Lower lobe of right lung (tissue), 2 donors: Measurements from ENCODE around the gene LIPA. TPM values are rescaled to one million over a fixed set of nuclear protein-coding genes. Genes with fewer than 3 reads are reported as not detected.

Experiments
- ATAC-seq, 2 donors: fragments of 200-7000 bp; cut with Tn5 transposase; one replicate each; pipeline ENCODE4 v1.9.1; 2020 to 2022; ENCODE audit warnings: mild to moderate bottlenecking in 2 of 2, moderate library complexity in 2 of 2
- DNase-seq: peaks from one replicate; pipeline ENCODE4 v3.0.0-alpha.2; 2020
- H3K27ac ChIP-seq: fragments of 200-600 bp; one replicate; pipeline ENCODE4 v1.8.0; 2022
- H3K27me3 ChIP-seq: fragments of 200-600 bp; one replicate; pipeline ENCODE4 v1.8.0; 2022; ENCODE audit warnings: low read depth
- H3K36me3 ChIP-seq: fragments of 200-600 bp; one replicate; pipeline ENCODE4 v1.8.0; 2022; ENCODE audit warnings: mild to moderate bottlenecking
- H3K4me1 ChIP-seq: fragments of 200-600 bp; one replicate; pipeline ENCODE4 v1.8.0; 2022
- H3K4me3 ChIP-seq: fragments of 200-600 bp; one replicate; pipeline ENCODE4 v1.8.0; 2022; ENCODE audit warnings: mild to moderate bottlenecking
- H3K9me3 ChIP-seq: fragments of 200-600 bp; one replicate; pipeline ENCODE4 v1.8.0; 2022
- CTCF ChIP-seq: fragments of 200-600 bp; IDR thresholded peaks from one replicate; pipeline ENCODE4 v1.8.0; 2022; ENCODE audit warnings: antibody characterized with exemption, mild to moderate bottlenecking
- intact Hi-C: fragments of 100-400 bp; cut with DNase I; formaldehyde crosslinking; loops from one replicate; pipeline ENCODE4 v1.11.0; 2022
- total RNA-seq: library from RNA; stranded (reverse); fragmentation: NEBNext Ultra II Directional; extraction: Animal tissue kit (Norgen Biotek cat#: 25700); gene quantifications from one replicate; pipeline ENCODE4 v1.2.1, GENCODE V29; 2021
- donor health status: DM: no; HTN: yes; CAD: no; lungs with severe emphysema.

LIPA gene
- total RNA-seq, 1 donor from 2014 or later = 174 TPM

DNA sequence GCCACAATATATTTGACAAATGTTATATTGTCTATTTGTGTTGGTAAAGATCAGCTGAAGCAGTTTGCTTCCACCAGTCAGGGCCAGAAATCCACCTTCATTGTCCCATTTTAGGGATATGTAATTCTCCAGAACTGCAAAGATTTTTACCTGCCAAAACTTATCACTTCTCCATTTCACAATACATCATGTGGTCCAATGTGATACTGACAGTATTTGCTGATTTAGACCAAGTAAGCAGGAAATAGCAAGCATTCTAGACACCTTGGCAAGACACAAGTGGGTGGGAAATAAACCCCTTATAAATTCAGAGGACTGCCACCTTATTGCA is 18.5 kb upstream of the LIPA start:
- no peak for TF ChIP-seq CTCF
- ATAC-seq = no peak
- DNase-seq = no peak
- H3K27ac ChIP-seq = no peak overlapping the region
- no peak overlapping the region for H3K4me3 ChIP-seq
- no peaks in the 10 kb centered on the region for H3K9me3 ChIP-seq
- H3K27me3 ChIP-seq = no peaks in the 10 kb centered on the region
- intact Hi-C loops = no loop called here
- no peaks in the 10 kb centered on the region for H3K36me3 ChIP-seq
- peaks cover 2% of the 10 kb centered on the region for H3K4me1 ChIP-seq

- H3K9me3 ChIP-seq = no peaks in the 10 kb centered on the region
- DNase-seq (no peak), ATAC-seq (no peak)
- H3K27ac ChIP-seq = no peak overlapping the region
- H3K36me3 ChIP-seq = no peaks in the 10 kb centered on the region
- H3K27me3 ChIP-seq = no peaks in the 10 kb centered on the region
- no peak for TF ChIP-seq CTCF
- no peak overlapping the region for H3K4me3 ChIP-seq
- intact Hi-C loops = no loop called here
- no peaks in the 10 kb centered on the region for H3K4me1 ChIP-seq
These were observed 18.0 kb upstream of the LIPA start for GRCh38 chr10:89269433-89270152.

DNA sequence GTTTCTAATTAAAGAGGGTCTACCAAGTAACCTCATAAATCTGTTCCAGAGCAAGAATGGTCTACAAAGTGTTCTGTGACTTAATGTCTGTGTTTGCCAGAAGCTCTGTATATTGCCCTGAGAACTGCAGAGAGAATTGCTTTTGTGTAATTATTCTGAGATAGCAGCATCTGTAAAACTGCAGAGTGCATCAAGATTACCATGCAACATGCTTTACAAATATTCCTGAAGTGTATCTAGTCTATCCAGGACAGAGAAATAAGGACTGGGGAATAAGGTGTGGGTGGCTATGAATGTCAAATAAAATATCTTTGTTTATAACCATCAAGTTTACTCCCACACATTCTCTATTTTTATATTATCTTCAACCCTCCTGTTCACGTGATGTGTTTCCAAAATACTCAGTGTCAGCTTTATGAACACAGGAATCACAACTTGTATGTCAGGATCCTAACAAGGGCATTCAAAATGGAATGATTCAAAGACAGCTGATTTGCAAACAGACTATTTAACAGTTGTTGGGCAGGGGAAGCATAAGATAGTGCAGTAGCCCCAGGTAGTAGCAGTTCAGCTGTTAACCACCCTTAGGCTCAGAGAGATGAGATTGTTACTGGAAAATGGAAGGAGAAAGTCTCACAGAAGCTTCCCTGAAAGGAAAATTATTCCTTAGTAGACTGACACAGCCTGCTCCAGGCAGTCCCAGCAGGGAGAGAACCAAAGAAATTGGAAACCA is 15.3 kb upstream of the LIPA start:
- no peak for TF ChIP-seq CTCF
- Histone ChIP-seq H3K27me3 (no peaks in the 10 kb centered on the region), H3K36me3 (no peaks in the 10 kb centered on the region), H3K4me1 (no peaks in the 10 kb centered on the region), H3K9me3 (no peaks in the 10 kb centered on the region), H3K4me3 (no peak overlapping the region), H3K27ac (no peak overlapping the region)
- ATAC-seq = no peak
- no peak for DNase-seq
- intact Hi-C loops = no loop called here

DNA sequence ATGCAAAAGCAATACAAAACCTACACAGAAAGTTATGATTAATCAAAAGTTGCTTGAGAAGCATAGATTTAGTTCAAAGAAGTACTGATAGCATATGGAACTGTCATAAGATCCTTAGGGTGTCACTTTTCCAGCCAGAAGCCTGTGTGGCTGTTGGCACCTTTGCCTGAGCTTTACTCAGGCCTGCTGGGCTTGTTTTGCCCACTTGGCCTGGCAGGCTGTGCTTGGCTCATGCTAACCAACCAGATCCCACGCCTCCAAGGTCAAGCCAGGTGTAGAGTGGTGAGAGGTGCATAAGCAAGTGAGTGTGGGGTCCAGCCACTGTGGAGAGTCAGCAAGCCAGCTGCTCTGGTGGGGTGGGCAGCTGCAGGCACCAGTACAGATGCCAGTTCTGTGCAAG is 12.0 kb upstream of the LIPA start:
- no peaks in the 10 kb centered on the region for H3K9me3 ChIP-seq

DNA sequence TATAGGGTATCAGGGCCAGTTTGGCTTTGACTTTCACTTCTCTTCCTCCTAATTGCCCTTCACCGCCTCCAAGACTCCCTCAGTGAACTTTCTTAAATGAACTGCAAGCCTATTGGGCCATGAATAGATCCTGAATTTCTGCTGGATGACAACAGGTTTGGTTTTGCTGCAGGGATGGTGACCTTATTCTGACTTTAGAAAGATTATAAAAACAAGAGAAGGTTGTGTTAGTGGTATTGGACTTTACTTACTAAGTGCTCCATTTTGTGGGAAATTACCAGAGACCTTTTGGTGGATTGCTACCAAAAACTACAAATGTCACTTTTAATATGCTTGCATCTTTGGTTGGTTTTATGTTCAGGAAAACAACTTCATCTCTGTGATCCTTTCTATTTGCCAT is 11.5 kb upstream of the LIPA start:
- ATAC-seq = no peak
- DNase-seq = no peak
- no peaks in the 10 kb centered on the region for H3K36me3 ChIP-seq
- H3K4me1 ChIP-seq = peaks cover 5% of the 10 kb centered on the region
- H3K27me3 ChIP-seq = no peaks in the 10 kb centered on the region
- intact Hi-C loops = no loop called here
- H3K27ac ChIP-seq = no peak overlapping the region
- H3K9me3 ChIP-seq = no peaks in the 10 kb centered on the region
- H3K4me3 ChIP-seq = no peak overlapping the region
- TF ChIP-seq CTCF = no peak

More for the DNA sequence above, 12.0 kb upstream of the LIPA start:
- H3K4me1 ChIP-seq = peaks cover 5% of the 10 kb centered on the region
- no peaks in the 10 kb centered on the region for H3K27me3 ChIP-seq
- intact Hi-C loops = no loop called here
- no peak for ATAC-seq
- H3K36me3 ChIP-seq = no peaks in the 10 kb centered on the region
- no peak overlapping the region for H3K27ac ChIP-seq
- TF ChIP-seq CTCF = no peak
- DNase-seq = no peak
- H3K4me3 ChIP-seq = no peak overlapping the region
